Ishikawa (cell line): Measurements from ENCODE around the gene KCTD16.

Experiments used
- CREB1 ChIP-seq: IDR thresholded peaks from 2 replicates; pipeline ENCODE4 v1.6.1; 2012; ENCODE audit warnings: low read depth
- EP300 ChIP-seq: IDR thresholded peaks from 2 replicates; pipeline ENCODE4 v1.6.1; 2012; ENCODE audit warnings: borderline replicate concordance
- FOXM1 ChIP-seq: IDR thresholded peaks from 2 replicates; pipeline ENCODE4 v1.6.1; 2012; ENCODE audit warnings: low read depth, borderline replicate concordance
- TCF12 ChIP-seq: IDR thresholded peaks from 2 replicates; pipeline ENCODE4 v1.6.1; 2012; ENCODE audit warnings: low read depth
- USF1 ChIP-seq: IDR thresholded peaks from 2 replicates; pipeline ENCODE4 v1.6.1; 2012
- YY1 ChIP-seq: IDR thresholded peaks from 2 replicates; pipeline ENCODE4 v1.6.1; 2012; ENCODE audit warnings: low read depth
- ZBTB7A ChIP-seq: IDR thresholded peaks from 2 replicates; pipeline ENCODE4 v1.6.1; 2012; ENCODE audit warnings: low read depth
- TF ChIP-seq, protein P1 (sequence below): IDR thresholded peaks from 2 replicates; pipeline ENCODE4 v1.6.1; 2012
- TF ChIP-seq, protein P2 (sequence below): IDR thresholded peaks from 2 replicates; pipeline ENCODE4 v1.6.1; 2012; ENCODE audit warnings: low read depth, mild to moderate bottlenecking

DNA sequence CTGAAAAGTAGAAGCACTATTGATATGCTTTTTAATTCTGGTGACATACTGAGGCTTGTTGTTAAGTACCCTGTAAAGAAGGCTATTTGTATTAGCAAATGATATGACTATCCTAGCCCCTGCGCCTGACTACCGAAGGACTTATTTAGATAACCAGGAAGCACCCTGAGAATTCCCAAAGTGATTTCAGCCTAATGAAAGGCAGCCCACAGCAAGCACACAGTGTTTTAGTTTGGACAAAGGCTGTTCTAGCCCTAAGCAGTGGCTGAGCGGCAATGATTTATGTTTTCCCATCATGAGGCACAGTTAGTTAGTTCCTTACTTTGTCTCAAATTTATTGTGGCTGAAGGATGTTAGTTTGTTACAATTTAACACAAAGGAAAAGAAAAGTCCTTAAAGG is 235.3 kb downstream of the KCTD16 start:
- TF ChIP-seq USF1 (no peak), ZBTB7A (no peak), YY1 (no peak), EP300 (no peak), CREB1 (no peak), TCF12 (no peak), FOXM1 (no peak)
- TF ChIP-seq, protein P1, sequence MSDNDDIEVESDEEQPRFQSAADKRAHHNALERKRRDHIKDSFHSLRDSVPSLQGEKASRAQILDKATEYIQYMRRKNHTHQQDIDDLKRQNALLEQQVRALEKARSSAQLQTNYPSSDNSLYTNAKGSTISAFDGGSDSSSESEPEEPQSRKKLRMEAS: no peak
- TF ChIP-seq, protein P2, sequence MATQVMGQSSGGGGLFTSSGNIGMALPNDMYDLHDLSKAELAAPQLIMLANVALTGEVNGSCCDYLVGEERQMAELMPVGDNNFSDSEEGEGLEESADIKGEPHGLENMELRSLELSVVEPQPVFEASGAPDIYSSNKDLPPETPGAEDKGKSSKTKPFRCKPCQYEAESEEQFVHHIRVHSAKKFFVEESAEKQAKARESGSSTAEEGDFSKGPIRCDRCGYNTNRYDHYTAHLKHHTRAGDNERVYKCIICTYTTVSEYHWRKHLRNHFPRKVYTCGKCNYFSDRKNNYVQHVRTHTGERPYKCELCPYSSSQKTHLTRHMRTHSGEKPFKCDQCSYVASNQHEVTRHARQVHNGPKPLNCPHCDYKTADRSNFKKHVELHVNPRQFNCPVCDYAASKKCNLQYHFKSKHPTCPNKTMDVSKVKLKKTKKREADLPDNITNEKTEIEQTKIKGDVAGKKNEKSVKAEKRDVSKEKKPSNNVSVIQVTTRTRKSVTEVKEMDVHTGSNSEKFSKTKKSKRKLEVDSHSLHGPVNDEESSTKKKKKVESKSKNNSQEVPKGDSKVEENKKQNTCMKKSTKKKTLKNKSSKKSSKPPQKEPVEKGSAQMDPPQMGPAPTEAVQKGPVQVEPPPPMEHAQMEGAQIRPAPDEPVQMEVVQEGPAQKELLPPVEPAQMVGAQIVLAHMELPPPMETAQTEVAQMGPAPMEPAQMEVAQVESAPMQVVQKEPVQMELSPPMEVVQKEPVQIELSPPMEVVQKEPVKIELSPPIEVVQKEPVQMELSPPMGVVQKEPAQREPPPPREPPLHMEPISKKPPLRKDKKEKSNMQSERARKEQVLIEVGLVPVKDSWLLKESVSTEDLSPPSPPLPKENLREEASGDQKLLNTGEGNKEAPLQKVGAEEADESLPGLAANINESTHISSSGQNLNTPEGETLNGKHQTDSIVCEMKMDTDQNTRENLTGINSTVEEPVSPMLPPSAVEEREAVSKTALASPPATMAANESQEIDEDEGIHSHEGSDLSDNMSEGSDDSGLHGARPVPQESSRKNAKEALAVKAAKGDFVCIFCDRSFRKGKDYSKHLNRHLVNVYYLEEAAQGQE: no peak
